GM12878 (cell line): ENCODE data around the gene VASP. TPM values are rescaled to one million over a fixed set of nuclear protein-coding genes. Genes with fewer than 3 reads are reported as not detected.

Experiments
- ATAC-seq: fragments of 200-7000 bp; cut with Tn5 transposase; 3 replicates; pipeline ENCODE4 v1.9.1; 2020; ENCODE audit warnings: mild to moderate bottlenecking, moderate library complexity
- BruUV-seq: library from RNA; stranded (reverse); fragments of 400-500 nt; replicated peaks from 2 replicates; lab custom pipeline; 2021; lab: Mats Ljungman, UMichigan
- CTCF ChIA-PET: fragments of 300-600 bp; sonication (Branson Sonifier 250); formaldehyde crosslinking; extraction: SDS; loops from one replicate; lab custom pipeline; 2021; ENCODE audit warnings: inconsistent platforms; lab: Yijun Ruan, JAX
- POLR2A ChIA-PET: fragments of 350-600 bp; formaldehyde crosslinking; extraction: SDS; loops from one replicate; lab custom pipeline; 2021; ENCODE audit warnings: inconsistent platforms; lab: Charles Lee
- RAD21 ChIA-PET: fragments of 300-600 bp; sonication (Branson Sonifier 250); formaldehyde crosslinking; loops from one replicate; lab custom pipeline; 2023; ENCODE audit warnings: antibody characterized with exemption; ENCODE audit not compliant: unreplicated experiment; lab: Charles Lee
- SMC1A ChIA-PET: fragments of 300-600 bp; sonication (Branson Sonifier 250); formaldehyde crosslinking; loops from one replicate; lab custom pipeline; 2023; ENCODE audit not compliant: unreplicated experiment, uncharacterized antibody; lab: Charles Lee
- DNase-seq: peaks from one replicate; pipeline ENCODE4 v3.0.0-alpha.2; 2011; ENCODE audit warnings: low read depth, low spot score
- FAIRE-seq: peaks from 3 replicates; lab custom pipeline; 2011; peaks lifted over from hg19 to GRCh38; lab: Jason Lieb, UNC
- H2AFZ ChIP-seq: 2 replicates; pipeline ENCODE4 v1.6.0; 2011; ENCODE audit warnings: low read depth, low read length, control low read depth; ENCODE audit not compliant: control insufficient read depth
- H3K27ac ChIP-seq: 2 replicates; pipeline ENCODE4 v1.5.1; 2011; ENCODE audit warnings: control low read depth; ENCODE audit not compliant: control insufficient read depth, insufficient read depth
- H3K27me3 ChIP-seq, 2 experiments: replicated peaks in 1 of 2; 2 replicates each; pipeline versions ENCODE4 v1.6.0 to v1.6.1; 2011; ENCODE audit warnings: low read length in 1 of 2; ENCODE audit not compliant: control insufficient read depth in 2 of 2, insufficient read depth in 2 of 2
- H3K36me3 ChIP-seq, 2 experiments: 2 replicates each; pipeline ENCODE4 v1.5.1; 2011; ENCODE audit warnings: low read length in 1 of 2; ENCODE audit not compliant: control insufficient read depth in 2 of 2, insufficient read depth in 2 of 2
- H3K4me1 ChIP-seq: 2 replicates; pipeline ENCODE4 v1.6.1; 2011; ENCODE audit warnings: mild to moderate bottlenecking, low read length, moderate library complexity, mixed read lengths; ENCODE audit not compliant: control insufficient read depth, insufficient read depth
- H3K4me2 ChIP-seq: 2 replicates; pipeline ENCODE4 v1.6.0; 2011; ENCODE audit warnings: control low read depth; ENCODE audit not compliant: control insufficient read depth, insufficient read depth
- H3K4me3 ChIP-seq: fragments of 200-600 bp; sonication (generic); 2 replicates; pipeline ENCODE4 v1.5.1; 2016
- H3K79me2 ChIP-seq: 2 replicates; pipeline ENCODE4 v1.6.0; 2011; ENCODE audit warnings: low read length; ENCODE audit not compliant: control insufficient read depth, insufficient read depth
- H3K9ac ChIP-seq: 2 replicates; pipeline ENCODE4 v1.8.0; 2011; ENCODE audit warnings: low read length, control low read depth, mixed read lengths; ENCODE audit not compliant: control insufficient read depth, insufficient read depth
- H3K9me3 ChIP-seq: replicated peaks from 3 replicates; pipeline ENCODE4 v1.5.1; 2011; ENCODE audit warnings: mild to moderate bottlenecking, low read length; ENCODE audit not compliant: control insufficient read depth, insufficient read depth
- H4K20me1 ChIP-seq: 2 replicates; pipeline ENCODE4 v1.6.0; 2011; ENCODE audit not compliant: control insufficient read depth, insufficient read depth
- FOXM1 ChIP-seq: IDR thresholded peaks from 2 replicates; pipeline ENCODE4 v1.6.1; 2012; ENCODE audit warnings: low read depth, mild to moderate bottlenecking, inconsistent platforms, low read length, moderate library complexity
- IKZF2 ChIP-seq, 2 experiments: fragments of 450-650 bp; IDR thresholded peaks; 2 replicates each; pipeline ENCODE4 v1.6.1; 2017; ENCODE audit warnings: mild to moderate bottlenecking in 2 of 2, moderate library complexity in 2 of 2
- MEF2A ChIP-seq: IDR thresholded peaks from 2 replicates; pipeline ENCODE4 v1.6.1; 2011; ENCODE audit warnings: low read depth, mild to moderate bottlenecking, low read length, moderate library complexity; ENCODE audit not compliant: insufficient read depth
- NBN ChIP-seq: fragments of 450-650 bp; IDR thresholded peaks from 2 replicates; pipeline ENCODE4 v1.6.1; 2016
- NR2F1 ChIP-seq: fragments of 450-650 bp; conservative IDR thresholded peaks from 2 replicates; pipeline ENCODE4 v1.6.1; 2017; ENCODE audit warnings: mild to moderate bottlenecking
- POLR2AphosphoS2 ChIP-seq: IDR thresholded peaks from 2 replicates; pipeline ENCODE4 v1.6.1; 2011; ENCODE audit warnings: low read depth, mild to moderate bottlenecking, low read length, improper control_type of control experiment, moderate library complexity
- STAT3 ChIP-seq: IDR thresholded peaks from 2 replicates; pipeline ENCODE4 v1.6.1; 2011; ENCODE audit warnings: low read depth, low read length, improper control_type of control experiment
- USF2 ChIP-seq: IDR thresholded peaks from 2 replicates; pipeline ENCODE4 v1.6.1; 2011; ENCODE audit warnings: low read depth, low read length, improper control_type of control experiment, borderline replicate concordance
- WRNIP1 ChIP-seq: IDR thresholded peaks from 2 replicates; pipeline ENCODE4 v1.6.1; 2011; ENCODE audit warnings: low read depth, low read length, improper control_type of control experiment, borderline replicate concordance
- ZSCAN29 ChIP-seq: fragments of 450-650 bp; IDR thresholded peaks from 2 replicates; pipeline ENCODE4 v1.6.1; 2017; ENCODE audit warnings: mild to moderate bottlenecking, moderate library complexity
- WGBS: methylation state at CpG from one replicate; pipeline ENCODE4 v1.1.6; 2016; ENCODE audit warnings: low lambda C conversion rate; ENCODE audit not compliant: insufficient replicate concordance, insufficient coverage; ENCODE audit errors: missing lambda C conversion rate; 5-methylcytosine and 5-hydroxymethylcytosine counted together
- in situ Hi-C: fragments of 300-500 bp; cut with MboI; formaldehyde crosslinking; loops from 9 replicates; pipeline ENCODE4 v1.14.3; 2018; ENCODE audit warnings: mixed read lengths
- intact Hi-C: fragments of 100-400 bp; cut with micrococcal nuclease; formaldehyde crosslinking; loops from one replicate; pipeline ENCODE4 v1.14.2; 2022; ENCODE audit not compliant: unreplicated experiment
- polyA plus RNA-seq, 11 experiments: library from polyadenylated mRNA; depleted of rRNA in 4 of 11; unstranded in 6 of 11; stranded (reverse) in 5 of 11; fragments of >200 nt; fragmentation: Nextera tagmentation in 4 of 11; fragmentation: Illumina TruSeq in 1 of 11; extraction: Ambion mirVana in 4 of 11; extraction: Trizol in 1 of 11; gene quantifications; 1 replicate in 1 of 11; 2 replicates in 10 of 11; pipeline versions ENCODE4 v1.2.1 to v1.2.3, GENCODE V29; 2011 to 2016; ENCODE audit warnings: inconsistent platforms in 2 of 11, missing spikeins in 2 of 11, low read depth in 1 of 11
- total RNA-seq, 4 experiments: library from RNA; depleted of rRNA in 3 of 4; stranded (reverse); fragments of >200 nt in 3 of 4; fragmentation: Illumina TruSeq in 1 of 4; extraction: Trizol in 1 of 4; gene quantifications; 2 replicates each; pipeline versions ENCODE4 v1.2.1 to v1.2.3, GENCODE V29; 2013 to 2021

The VASP gene
- total and polyA plus RNA-seq, 10 of the 15 experiments (the other 5 are each of a cell fraction or from before 2014, with no cell fraction given) = 19.5 to 298 (median 84.8) TPM

- ChIA-PET SMC1A (interaction anchor here (1.2 to 4.8 kb wide), 6 partner anchors 10 to 63 kb away, joined by 3 to 52 read pairs (median 6); partner anchors contain the start of gene PPP1R13L), RAD21 (interaction anchor here (1.0 to 4.3 kb wide), 7 partner anchors 10 to 178 kb away, joined by 3 to 64 read pairs (median 8); no protein-coding TSS in a partner anchor), CTCF (interaction anchor here (1.1 to 5.2 kb wide), 12 partner anchors 11 to 140 kb away, joined by 3 to 71 read pairs (median 12); no protein-coding TSS in a partner anchor), POLR2A (interaction anchor here (0.6 to 2.1 kb wide), 12 partner anchors 10 to 1969 kb away, joined by 3 to 8 read pairs (median 4); no protein-coding TSS in a partner anchor)
- no peaks in the 10 kb centered on the region for H3K9me3 ChIP-seq
- no peaks in the 10 kb centered on the region for H3K36me3 ChIP-seq
- H3K4me1 ChIP-seq = peaks cover 14% of the 10 kb centered on the region
- H3K4me2 ChIP-seq = peak overlapping the region; percentile 100
- no peak for DNase-seq
- no peak overlapping the region for H3K27ac ChIP-seq
- no peaks in the 10 kb centered on the region for H3K27me3 ChIP-seq
- no peak for ATAC-seq
- peak overlapping the region; percentile 82 for H3K4me3 ChIP-seq
- H4K20me1 ChIP-seq = peaks cover 3% of the 10 kb centered on the region; the same call in 1 of the 2 replicates
- intact Hi-C loops = no loop called here
- no peaks in the 10 kb centered on the region for H3K79me2 ChIP-seq
- no peak for FAIRE-seq
- under 1% methylated on average over 11 of the region's 11 CpGs for WGBS
- peak overlapping the region; percentile 91 for H2AFZ ChIP-seq
- TF ChIP-seq IKZF2 (IDR thresholded peaks at IDR 0.05) (no peak), NR2F1 (no peak), WRNIP1 (no peak), NBN (no peak), FOXM1 (no peak), POLR2AphosphoS2 (no peak), MEF2A (no peak), STAT3 (no peak), ZSCAN29 (no peak), USF2 (no peak)
- in situ Hi-C loops = loop anchor here (25.0 kb wide), 1 partner anchor 1705 kb away; the partner anchor contains the start of gene SMG9
- no TSS peak for BruUV-seq
- peak overlapping the region; percentile 45; the same call in 1 of the 2 replicates for H3K9ac ChIP-seq
Measured at GRCh38 chr19:45467115-45467455, 40.2 kb upstream of the VASP start.
